Neural progenitor cell (in vitro differentiated cells): ENCODE results near the gene TMEM190.

Experiments used
- CTCF ChIP-seq: fragments of 200-600 bp; sonication (generic); IDR thresholded peaks from 2 replicates; pipeline ENCODE4 v1.5.1; 2017; ENCODE audit warnings: antibody characterized with exemption, mild to moderate bottlenecking
- EZH2 ChIP-seq: fragments of 200-600 bp; sonication (generic); IDR thresholded peaks from 2 replicates; pipeline ENCODE4 v1.6.1; 2017; ENCODE audit warnings: antibody characterized with exemption, mild to moderate bottlenecking, moderate library complexity
- EZH2phosphoT487 ChIP-seq: fragments of 200-600 bp; sonication (generic); IDR thresholded peaks from 2 replicates; pipeline ENCODE4 v1.6.1; 2017; ENCODE audit warnings: antibody characterized with exemption

DNA sequence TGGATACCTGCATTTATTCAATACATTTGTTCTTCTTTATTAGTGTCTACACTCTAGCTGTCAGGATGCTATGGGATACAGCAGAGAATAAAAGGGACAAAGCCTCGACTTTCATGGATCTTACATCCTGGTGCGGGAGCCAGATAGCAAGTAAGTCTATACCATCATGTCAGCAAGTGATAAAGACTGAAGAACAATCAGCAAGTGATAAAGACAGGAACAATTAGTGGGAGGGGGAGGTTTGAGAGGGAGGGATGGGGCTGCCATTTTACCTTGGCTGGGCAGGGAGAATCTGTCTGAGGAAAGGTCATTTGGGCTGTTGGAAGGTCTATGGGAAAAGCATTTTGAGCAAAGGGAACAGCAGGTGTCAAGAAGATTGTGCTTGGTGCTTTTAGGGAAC lies 33.5 kb downstream of the TMEM190 start:
- TF ChIP-seq CTCF (no peak), EZH2 (no peak), EZH2phosphoT487 (no peak)
